ENCODE results near the gene SH3PXD2A.
A peak's percentile ranks its signal among the peaks of the same experiment; 100 is the strongest.
"Not testable (repeated sequence)": the region's sequence is repeated elsewhere in the genome, so short reads cannot be mapped to it uniquely, and the experiment has no call there.

Gene SH3PXD2A

DNA sequence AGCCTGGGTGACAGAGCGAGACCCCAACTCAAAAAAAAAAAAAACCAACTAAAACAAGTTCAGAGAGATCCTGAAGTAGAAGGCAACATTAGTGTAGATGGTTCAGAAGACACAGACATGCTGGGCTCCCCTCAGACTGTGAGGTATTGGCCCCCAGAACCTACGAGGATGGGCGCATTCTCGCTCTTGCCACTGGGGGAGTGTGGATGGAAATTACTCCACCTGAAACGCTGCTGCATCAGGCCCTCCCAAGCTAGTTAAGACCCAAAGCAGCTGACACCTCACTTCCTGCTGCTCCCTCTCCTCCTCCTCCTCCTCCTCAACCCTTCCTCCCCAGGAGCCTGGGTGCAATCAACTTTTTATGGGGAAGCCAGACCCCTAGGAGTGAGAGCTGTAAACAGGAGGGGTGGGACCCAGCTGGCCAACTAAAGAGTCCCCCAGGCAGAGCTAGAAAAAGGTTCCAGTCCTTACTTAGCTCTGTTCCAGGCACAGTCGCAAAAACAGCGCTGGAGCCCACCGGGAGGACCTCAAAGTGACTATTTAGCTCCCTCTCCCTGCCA is 7.4 kb downstream of the SH3PXD2A start:
- no peak for DNase-seq

DNA sequence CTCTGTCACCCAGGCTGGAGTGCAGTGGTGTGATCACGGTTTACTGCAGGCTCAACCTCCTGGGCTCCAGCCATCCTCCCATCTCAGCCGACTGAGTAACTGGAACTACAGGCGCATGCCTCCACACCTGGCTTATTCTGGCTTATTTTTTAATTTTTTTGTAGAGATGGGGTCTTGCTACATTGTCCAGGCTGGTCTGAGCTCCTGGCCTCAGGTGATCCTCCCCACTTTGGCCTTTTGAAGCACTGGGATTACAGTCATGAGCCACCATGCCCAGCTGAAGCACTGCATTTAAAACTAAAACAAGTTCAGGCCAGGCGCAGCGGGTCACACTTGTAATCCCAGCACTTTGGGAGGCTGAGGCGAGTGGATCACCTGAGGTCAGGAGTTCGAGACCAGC is 8.0 kb downstream of the SH3PXD2A start:
- DNase-seq, result no peak

DNA sequence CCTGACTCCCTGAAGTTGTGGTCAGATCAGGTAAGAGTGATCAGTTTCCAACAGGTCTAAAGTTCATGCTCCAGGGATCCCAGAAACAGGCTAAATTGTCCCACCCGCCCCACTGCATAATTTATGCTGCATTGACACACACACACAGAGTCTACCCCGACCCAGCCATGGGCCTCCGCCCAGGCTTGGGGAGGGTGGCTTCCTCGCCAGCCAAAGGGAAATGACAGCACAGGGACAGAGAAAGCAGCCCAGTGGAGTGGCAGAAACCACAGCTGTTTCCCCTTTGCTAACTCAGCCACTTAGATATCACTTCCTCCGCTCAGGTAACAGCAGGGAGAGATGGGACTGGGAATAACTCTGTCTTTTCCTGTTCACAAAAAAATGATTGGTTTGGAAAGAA is 9.4 kb downstream of the SH3PXD2A start:
- peak; percentile 39 for DNase-seq

DNA sequence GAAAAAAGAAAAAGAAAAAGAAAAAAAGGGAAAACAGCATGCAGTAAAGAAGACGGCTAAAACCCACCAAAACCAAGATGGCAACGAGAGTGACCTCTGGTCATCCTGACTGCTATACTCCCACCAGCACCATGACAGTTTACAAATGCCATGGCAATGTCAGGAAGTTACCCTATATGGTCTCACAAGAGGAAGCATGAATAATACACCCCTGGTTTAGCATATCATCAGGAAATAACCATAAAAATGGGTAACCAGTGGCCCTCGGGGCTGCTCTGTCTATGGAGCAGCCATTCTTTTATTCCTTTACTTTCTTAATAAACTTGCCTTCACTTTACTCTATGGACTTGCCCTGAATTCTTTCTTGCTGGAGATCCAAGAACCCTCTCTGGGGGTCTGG is 10.0 kb downstream of the SH3PXD2A start:
- DNase-seq, result not testable (repeated sequence)

DNA sequence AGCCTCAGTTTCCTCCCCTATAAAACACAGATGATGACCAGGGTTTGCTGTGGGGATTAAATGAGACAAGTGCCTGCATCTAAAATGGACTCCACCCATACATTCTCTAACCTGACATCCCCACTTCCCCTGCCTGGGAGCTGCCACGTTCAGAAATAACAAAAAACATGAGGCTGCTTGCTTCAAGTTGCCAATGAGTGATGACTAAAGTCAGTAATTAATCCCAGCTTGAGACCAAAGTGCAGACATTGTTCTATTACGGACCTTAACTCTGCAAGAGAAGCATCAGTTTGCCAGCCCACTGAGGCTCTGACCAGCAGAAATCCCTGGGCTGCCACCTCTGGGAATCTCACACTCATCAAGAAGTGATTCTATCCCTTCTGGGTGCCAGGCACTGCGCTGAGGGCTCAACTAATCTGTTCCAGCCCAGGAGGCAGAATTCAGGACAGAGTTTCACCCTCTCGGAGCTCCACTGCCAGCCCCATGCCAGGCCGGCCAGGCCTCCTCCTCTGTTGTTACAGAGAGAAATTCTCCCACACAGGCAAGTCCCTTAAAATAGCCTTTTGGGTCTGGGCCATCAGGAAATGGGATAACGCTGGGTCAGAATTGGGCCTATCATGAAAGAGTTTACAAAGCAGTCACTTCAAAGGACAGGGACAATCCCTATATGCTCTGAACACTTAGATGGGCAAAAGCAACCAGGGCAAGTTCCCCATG is 11.4 kb downstream of the SH3PXD2A start:
- no peak for DNase-seq

DNA sequence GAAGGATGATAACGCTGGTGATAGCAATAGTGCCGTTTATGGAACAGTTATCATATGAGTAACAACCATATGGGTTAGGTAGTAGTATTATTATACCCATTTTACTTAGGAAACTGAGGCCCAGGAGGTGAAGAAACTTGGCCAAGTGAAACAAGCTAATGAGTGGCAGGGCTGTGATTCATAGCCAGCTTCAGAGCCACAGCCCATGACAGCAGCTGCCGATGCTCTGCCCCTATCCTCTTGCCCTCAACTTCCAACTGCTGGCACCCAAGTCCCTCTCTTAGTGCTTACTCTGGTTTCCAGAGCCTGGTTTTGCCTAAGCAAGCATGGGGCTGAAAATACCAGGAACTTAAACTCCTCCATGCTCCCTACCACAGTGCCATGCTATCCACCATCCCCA is 12.3 kb downstream of the SH3PXD2A start:
- no peak for DNase-seq

DNA sequence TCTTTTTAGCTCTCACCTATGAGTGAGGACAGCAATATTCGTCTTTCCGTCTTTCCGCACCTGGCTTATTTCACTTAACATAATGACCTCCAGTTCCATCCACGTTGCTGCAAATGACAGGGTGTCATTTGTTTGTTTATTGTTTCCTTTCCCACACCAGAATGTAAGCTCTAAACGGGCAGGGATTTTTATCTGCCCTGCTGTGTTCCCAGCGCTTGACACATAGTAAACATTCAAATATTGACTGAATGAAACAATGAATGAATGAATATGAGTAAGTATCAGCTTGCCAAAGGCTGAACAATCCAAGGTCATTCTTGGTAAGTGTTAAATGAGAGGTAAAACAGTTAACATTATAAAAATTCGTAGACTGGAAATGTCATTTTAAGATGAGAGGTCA is 12.8 kb downstream of the SH3PXD2A start:
- no peak for DNase-seq

DNA sequence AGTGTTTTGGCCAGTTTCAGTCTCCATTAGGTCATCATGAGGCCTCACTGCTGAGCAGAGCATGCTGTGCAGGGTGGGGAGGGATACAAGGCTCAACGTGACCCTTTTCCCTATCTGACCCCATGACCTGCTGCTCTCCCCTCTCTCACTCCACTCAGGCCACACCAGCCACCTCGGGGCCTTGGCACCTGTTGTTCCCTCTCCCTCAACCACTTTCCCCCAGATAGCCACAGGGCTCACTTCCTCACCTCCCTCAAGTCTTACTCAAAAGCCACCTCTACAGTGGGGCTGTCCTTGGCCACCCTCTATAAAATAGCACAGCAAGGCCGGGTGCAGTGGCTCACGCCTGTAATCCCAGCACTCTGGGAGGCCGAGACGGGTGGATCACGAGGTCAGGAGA is 13.9 kb downstream of the SH3PXD2A start:
- DNase-seq, result no peak

DNA sequence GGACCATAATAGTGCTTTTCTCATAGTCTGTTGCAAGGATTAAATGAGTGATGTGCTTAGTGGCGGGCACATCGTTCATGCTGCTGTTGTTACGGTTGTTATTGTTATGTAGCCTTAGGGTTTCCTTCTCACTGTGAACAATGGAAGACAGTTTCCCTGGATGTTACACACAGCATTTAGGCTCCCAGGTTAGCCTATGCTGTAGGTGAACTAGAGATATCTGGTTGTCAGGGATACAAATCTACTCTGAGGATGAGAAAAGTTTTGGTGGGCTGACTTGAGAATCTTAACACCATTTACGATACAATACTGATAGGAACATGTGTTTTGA is 14.7 kb downstream of the SH3PXD2A start:
- DNase-seq, result no peak

DNA sequence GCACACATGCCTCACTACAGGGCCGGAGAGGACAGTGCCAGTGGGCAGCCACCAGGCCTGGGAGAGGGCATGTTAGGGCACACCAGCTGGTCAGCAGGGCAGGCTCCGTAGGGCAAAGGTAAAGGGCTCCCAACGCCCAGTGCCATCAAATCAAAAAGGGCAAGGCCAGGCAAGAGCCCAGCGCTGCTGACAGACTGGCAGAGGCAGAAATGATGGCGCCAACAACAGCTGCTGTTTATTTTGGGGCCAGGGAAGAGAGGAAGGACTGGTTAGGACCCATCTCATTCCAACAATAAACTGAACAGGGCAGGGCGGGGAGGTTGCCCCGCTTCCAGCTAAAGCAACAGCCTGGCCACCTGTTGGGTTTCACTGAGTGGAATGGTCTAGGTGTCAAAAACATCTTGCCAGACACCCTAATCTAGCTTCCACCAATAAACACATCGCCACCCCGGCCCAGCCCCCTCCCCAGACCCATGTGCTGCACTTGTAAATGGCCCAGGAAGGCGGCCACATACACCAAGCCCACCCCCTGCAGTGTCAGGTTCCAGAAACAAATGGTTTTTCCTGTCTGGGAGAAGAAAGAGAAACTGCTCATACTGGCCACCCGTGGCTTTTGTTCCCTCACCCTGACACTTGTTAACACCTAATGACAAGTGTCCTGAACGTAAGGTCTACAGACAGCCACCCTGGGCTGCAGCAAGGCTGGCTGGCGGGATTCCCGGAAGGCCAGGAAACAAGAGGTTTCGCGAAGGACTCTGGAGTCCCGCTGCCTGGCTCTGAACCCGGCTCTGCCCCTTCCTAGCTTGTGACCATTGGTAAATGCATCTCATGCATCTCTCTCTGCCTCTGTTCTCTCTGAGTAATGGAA is 15.3 kb downstream of the SH3PXD2A start:
- no peak for DNase-seq

DNA sequence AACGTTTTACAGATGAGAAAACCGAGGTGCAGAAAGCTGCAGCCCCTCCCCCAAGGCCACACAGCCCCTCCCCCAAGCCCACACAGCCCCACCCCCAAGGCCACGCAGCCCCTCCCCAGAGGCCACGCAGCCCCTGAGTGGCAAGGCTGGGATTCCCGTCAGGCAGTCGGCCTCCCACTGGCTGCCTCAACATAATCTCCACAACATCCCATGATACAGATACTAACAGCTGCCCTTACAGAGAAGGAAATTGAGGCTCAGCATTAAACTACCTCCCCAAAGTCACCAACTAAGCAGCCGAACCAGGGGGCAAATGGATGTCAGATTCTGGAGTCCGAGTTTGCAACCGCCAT is 15.9 kb downstream of the SH3PXD2A start:
- no peak for DNase-seq

DNA sequence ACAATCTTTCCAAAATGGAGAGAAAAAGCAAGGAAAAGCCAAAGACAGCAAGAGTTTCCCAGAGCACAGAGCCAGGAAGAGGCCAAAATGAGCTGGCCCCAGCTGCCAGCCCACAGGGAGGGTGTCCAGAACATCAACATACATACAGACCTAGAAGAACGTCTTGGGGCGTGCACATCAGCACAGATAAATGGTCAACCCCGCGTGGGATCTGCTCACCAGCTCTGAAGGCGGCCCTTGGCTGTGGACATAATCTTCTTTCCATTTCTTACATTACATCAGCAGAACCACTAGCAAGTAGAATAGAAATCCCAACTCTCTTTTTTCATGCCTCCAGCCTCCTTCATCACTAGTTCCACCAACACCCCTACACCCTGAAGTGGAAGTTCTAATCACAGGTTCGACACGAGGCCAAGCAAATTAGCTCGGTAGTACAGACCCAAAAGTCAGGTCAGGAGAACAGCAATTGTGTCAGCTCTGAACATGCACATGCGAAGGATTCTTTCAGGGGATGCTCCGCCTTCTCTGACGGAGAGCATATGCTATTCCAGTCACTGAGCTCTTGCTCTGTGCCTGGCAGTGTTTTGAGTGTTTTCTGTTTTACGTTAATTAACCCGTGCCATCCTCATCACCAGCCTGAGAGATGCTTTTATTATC is 16.4 kb downstream of the SH3PXD2A start:
- DNase-seq, result no peak

DNA sequence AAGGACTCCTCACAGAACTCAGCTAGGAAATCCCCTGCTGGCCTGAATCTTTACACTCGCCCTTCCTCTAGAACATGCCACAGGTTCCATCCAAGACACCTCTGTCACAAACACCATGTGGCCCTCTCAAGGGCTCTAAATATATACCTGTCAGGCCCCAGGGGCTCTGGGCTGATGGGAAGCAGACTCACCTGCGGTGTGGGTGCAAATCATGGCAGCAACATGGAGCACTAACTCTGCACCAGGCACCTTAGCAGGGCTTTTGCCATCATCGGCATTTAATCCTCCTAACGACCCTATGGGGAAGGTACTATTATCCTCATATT is 17.3 kb downstream of the SH3PXD2A start:
- no peak for DNase-seq

DNA sequence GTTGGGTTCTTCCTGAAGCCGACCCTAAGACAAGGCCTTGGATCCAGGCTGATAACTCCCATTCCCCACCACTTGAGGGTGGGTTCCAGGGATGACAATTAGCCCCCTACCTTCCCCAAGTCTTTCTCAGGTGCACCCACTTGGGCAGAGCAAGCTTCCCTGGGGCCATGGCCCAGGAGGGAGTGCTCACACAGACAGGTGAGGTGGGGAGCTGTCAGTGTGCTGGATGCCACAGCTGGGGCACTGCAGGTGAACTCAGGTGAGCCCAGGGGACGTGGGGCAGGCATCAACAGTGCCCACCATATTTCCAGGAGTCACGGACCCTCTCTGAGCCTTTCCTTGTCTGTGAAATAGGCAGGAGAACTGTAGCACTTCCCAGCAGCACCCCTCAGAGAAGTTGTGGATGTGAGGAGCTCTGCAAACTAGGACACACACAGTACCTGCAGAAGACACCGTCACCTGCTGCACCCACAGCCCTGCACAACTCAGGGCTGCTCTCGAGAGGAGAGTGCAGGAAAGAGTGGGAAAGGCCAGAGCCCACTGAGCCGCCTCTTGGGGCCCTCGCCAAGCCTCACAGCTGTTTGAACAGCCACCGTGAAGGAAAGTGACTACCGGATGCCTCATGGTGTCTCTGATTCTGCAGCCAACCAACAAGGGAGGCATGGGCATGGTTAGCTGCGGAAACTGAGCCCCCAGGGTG is 17.9 kb downstream of the SH3PXD2A start:
- DNase-seq, result no peak

DNA sequence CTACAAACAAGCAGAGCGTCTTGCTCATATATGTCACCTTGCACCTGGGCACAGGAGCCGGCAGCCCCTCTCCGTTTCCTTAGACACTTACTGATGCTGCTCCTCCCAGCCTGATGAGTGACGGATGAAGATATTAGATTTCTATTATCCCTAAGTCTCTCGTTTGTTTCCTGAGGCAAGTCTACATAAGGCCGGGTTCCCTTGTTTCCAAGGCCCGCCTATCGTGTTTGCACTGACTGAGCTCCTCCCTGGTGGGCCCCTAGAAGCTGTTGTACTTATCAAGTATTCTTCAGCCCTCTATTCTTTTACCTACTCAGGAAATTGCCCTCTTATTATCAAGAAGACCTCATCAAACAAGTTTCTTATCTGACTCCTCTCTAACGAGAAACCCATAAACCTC is 18.5 kb downstream of the SH3PXD2A start:
- DNase-seq, result no peak

DNA sequence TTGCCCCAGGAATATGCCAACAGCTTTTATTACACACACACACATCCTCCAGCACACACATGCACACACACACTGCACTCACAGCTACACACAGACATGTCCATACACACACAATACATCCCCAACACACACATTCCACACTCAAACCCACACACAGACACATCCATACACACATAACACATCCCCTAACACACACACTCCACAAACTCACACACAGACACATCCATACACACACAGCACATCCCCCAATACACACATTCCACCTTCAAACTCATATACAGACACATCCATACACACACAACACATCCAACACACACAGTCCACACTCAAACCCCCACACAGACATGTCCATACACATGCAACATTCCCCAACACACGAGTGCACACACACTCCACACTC is 19.1 kb downstream of the SH3PXD2A start:
- no peak for DNase-seq

DNA sequence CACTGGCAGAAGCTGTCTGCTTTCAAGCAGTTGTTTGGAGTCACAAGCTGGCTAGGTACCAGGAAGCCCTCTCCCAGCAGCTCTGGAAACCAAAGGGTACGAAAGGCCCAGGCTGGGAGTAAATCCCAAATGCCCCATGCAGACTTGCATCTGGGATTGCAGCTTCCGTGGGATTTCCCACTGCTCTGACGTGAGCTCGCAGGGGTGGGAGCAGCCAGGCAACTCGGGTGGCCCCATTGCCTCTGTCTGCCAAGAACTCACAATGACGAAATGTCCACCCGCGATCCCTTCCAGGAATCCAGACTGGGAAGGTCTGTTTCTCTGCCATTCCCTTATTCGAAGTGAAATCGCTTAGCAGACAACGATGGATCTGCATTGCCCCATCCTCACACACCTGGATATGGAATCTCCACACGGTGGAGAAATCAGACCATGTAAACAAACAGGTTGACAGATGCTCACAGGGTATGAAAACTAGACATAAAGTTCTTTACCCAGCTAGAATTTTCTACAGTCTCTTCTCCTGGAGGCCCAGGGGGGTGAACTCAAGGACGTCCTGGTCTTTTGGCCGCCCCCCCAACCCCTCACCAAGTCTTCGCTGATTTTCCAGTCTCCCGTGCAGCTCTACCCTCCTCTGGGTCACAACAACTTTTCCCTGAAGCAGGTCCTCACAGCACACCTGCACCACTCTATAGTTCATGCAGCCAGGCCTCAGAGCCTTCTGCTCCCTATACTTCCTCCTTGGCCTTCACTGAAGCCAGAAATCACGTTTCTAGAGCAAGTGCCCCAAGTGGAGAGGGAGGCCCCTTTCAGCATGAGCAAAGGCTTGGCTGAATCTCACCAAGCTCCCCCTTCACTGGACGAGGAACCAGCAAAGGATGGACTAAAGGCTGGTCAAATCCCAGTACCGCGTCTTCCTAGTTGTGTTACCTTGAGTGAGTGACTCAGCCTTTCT is 20.0 kb downstream of the SH3PXD2A start:
- no peak for DNase-seq

DNA sequence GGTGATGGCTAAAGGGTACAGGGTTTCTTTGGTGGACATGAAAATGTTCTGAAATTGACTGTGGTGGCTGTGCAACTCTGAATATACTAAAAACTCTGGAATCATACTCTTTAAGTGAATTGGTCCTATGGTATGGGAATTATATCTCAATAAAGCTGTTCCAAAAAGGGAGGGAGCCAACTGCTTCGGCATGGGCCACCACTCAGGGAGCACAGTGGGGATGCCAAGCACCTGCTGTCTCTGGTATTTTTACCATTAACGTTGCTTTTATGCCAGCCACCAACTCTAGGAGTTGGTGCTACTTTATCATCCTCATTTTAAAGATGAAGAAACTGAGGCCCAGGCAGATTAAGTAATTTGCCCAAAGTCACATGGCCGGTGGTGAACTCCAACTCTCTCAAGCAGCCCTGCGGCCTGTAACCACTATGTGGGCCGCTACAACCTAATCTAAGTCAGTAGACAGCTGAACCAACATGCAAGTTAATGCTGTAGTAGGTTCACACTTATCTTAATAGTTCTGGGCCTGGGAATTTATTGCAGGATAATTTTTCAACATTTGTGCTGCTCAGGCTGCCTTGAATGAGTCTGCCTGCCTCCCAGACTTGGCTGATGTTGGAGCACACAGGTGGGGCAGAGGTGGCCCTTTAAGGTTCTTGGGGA is 20.8 kb downstream of the SH3PXD2A start:
- DNase-seq, result no peak

DNA sequence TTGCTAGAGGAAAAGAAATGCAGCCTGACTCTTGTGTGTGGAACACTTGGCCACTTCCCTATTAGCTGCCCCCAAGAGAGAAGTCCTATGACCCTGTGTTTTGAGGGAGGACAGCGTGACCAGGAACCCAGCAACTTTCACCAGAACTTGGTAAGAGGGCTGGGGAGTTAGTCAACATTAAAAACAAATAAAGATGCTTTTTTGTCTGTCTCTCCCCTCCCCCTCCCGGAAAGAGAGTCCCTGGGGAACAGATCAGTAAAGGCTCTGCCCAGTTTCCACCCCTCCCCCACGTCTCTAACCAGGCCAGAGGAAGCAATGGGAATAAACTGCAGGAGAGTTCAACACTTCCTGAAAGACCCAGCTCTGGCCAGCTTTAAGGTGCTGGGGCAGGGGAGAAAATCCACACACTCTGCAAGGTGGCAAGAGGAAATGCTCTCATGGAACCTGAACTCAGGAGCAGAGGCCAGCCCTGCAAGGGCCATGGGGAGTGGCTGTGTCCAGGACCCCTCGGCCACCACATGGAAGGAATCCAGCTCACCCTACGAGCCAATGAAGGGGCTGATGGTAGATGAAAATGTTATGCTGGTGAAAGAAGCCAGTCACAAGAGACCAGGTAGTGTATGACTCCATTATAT is 21.5 kb downstream of the SH3PXD2A start:
- DNase-seq, result no peak

DNA sequence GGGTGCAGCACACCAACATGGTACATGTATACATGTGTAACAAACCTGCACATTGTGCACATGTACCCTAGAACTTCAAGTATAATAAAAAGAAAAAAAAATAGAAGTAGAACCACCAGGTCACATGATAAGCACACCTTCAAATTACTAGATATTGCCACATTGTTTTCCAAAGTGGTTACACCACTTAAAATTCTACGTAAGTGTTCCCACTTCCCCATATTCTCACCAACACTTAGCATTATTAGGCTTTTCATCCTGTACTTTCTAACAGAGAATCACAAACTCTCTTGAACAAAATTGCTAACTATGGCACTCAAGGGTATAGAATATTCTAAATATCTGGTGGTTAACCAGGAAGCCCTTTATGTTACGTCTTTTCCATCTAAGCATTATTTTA is 22.6 kb downstream of the SH3PXD2A start:
- DNase-seq, result no peak

DNA sequence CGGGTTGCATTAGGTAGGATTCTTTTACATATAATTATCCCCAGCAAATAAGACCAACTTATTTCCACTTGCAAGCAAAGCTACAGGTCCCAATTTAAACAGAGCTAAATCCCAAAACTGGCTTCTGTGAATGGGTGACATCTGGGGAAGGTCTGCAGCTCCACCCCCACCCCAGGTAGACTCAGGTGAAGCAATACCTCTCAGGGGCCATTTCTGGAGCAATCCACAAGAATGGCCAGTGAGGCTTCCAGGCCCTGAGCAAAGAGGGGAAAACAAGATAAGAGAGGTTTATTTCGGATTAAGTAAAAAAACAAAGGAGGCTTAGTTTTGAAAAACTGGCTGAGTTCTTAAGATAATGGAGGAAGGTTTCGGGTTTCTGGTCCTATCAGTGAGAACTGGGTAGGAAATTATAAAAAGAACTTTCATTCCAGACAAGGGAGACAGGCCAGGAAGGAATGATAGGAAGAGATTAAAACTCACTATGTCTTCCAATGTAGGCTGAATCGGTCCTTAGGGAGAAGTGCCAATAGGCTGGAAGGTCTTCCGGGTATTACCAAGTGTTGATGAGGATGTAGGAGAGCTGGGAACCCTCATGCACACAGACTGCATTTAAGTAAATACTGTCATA is 25.4 kb downstream of the SH3PXD2A start:
- DNase-seq, result no peak

Data from CD4-positive, alpha-beta T cell treated with Interleukin-17A for 1 hour (primary cell).